ENCODE results near the gene KCNMA1. TPM values are rescaled to one million over a fixed set of nuclear protein-coding genes. Genes with fewer than 3 reads are reported as not detected.

Gene KCNMA1
- total and polyA plus RNA-seq, 9 of the 15 experiments (the other 6 are each of a cell fraction or from before 2014, with no cell fraction given), result 0.01 to 0.95 (median 0.15) TPM; not detected in 4

GRCh38 chr10:77310288-77310840 lies 327.2 kb downstream of the KCNMA1 start (continued):
- no peak for TF ChIP-seq USF1 (CRISPR knock-in tag; IDR thresholded peaks at IDR 0.05)
- no peak for TF ChIP-seq CTBP1 (IDR thresholded peaks at IDR 0.05; ENCODE audit: borderline replicate concordance)
- no peak for TF ChIP-seq ZNF3 (CRISPR knock-in tag; IDR thresholded peaks at IDR 0.05)

- no peak overlapping the region for H2AFZ ChIP-seq (ENCODE audit: low read depth, low read length)
- no TSS peak for BruUV-seq (replicated peaks)
- in situ Hi-C loops (cut with MboI) (no loop called here), intact Hi-C loops (cut with micrococcal nuclease) (no loop called here)
- H3K36me3 ChIP-seq (ENCODE audit: control insufficient read depth, insufficient read depth, low read length), result no peaks in the 10 kb centered on the region
- H3K9ac ChIP-seq (ENCODE audit: insufficient read depth in 1 of 2, low read depth in 2 of 2, low read length in 2 of 2), result no peak overlapping the region
- no peak overlapping the region for H3K27ac ChIP-seq (ENCODE audit: extremely low read depth, low read depth, low read length)
- 0% methylated on average over 2 of the region's 2 CpGs for WGBS (ENCODE audit: insufficient coverage, low coverage, missing lambda C conversion rate)
- POLR2A ChIA-PET, result interaction anchor here (0.7 kb wide), 1 partner anchor 610 kb away, joined by 4 read pairs; no protein-coding TSS in a partner anchor
- CTCF ChIA-PET (ENCODE audit: low intra/inter-chr PET ratio), result no interaction called here
- no peaks in the 10 kb centered on the region for H3K9me1 ChIP-seq (ENCODE audit: control insufficient read depth, insufficient read depth, low read length)
- FAIRE-seq, result no peak
- no peak overlapping the region for H3K4me2 ChIP-seq (ENCODE audit: insufficient read depth, low read length)
- no peaks in the 10 kb centered on the region for H3K9me3 ChIP-seq (replicated peaks; ENCODE audit: control insufficient read depth, insufficient read depth, low read depth, low read length)
- no peak overlapping the region for H3K4me3 ChIP-seq
- H3K4me1 ChIP-seq (replicated peaks in 1 of 2; ENCODE audit: control insufficient read depth in 2 of 2, insufficient read depth in 2 of 2, low read length in 2 of 2), result no peaks in the 10 kb centered on the region
- no peaks in the 10 kb centered on the region for H3K79me2 ChIP-seq (ENCODE audit: control insufficient read depth, insufficient read depth, low read length)
- no peaks in the 10 kb centered on the region for H4K20me1 ChIP-seq (replicated peaks; ENCODE audit: control insufficient read depth, insufficient read depth, low read length)
- H3K27me3 ChIP-seq (ENCODE audit: control insufficient read depth in 2 of 2, insufficient read depth in 2 of 2, low read length in 2 of 2), result peaks cover 2 to 12% of the 10 kb centered on the region in 2 experiments; a peak in 2 of 5 replicates
- DNase-seq (ENCODE audit: extremely low read depth in 1 of 4, low spot score in 3 of 4), result no peak
- no peak for ATAC-seq
- TF ChIP-seq ZNF165 (CRISPR knock-in tag; IDR thresholded peaks at IDR 0.05; ENCODE audit: borderline replicate concordance), result no peak
- TF ChIP-seq THRB (CRISPR knock-in tag; conservative IDR thresholded peaks at IDR 0.05), result no peak
- TF ChIP-seq TCF7L2 (IDR thresholded peaks at IDR 0.05; ENCODE audit: low read depth, low read length), result no peak
- no peak for TF ChIP-seq XRCC3 (IDR thresholded peaks at IDR 0.05)
- TF ChIP-seq TARDBP (IDR thresholded peaks at IDR 0.05), result no peak
- TF ChIP-seq TFAP4 (CRISPR knock-in tag; IDR thresholded peaks at IDR 0.05; ENCODE audit: borderline replicate concordance), result no peak
- TF ChIP-seq MEIS2 (IDR thresholded peaks at IDR 0.05; ENCODE audit: partially characterized antibody), result no peak
- no peak for TF ChIP-seq CBFB (CRISPR knock-in tag; IDR thresholded peaks at IDR 0.05)
- TF ChIP-seq ZNF253 (CRISPR knock-in tag; conservative IDR thresholded peaks at IDR 0.05), result no peak
- TF ChIP-seq NBN (IDR thresholded peaks at IDR 0.05; ENCODE audit: low read depth), result no peak
- no peak for TF ChIP-seq NR0B1 (IDR thresholded peaks at IDR 0.05; ENCODE audit: partially characterized antibody)
- no peak for TF ChIP-seq ZNF197 (CRISPR knock-in tag; IDR thresholded peaks at IDR 0.05; ENCODE audit: low read depth)
- TF ChIP-seq CBFA2T3 (IDR thresholded peaks at IDR 0.05), result no peak
- no peak for TF ChIP-seq ZNF277 (CRISPR knock-in tag; IDR thresholded peaks at IDR 0.05; ENCODE audit: borderline replicate concordance)
Observed at GRCh38 chr10:77309509-77309908, 328.1 kb downstream of the KCNMA1 start.
